ENCODE data around the gene RAB3GAP1.

Gene RAB3GAP1

DNA sequence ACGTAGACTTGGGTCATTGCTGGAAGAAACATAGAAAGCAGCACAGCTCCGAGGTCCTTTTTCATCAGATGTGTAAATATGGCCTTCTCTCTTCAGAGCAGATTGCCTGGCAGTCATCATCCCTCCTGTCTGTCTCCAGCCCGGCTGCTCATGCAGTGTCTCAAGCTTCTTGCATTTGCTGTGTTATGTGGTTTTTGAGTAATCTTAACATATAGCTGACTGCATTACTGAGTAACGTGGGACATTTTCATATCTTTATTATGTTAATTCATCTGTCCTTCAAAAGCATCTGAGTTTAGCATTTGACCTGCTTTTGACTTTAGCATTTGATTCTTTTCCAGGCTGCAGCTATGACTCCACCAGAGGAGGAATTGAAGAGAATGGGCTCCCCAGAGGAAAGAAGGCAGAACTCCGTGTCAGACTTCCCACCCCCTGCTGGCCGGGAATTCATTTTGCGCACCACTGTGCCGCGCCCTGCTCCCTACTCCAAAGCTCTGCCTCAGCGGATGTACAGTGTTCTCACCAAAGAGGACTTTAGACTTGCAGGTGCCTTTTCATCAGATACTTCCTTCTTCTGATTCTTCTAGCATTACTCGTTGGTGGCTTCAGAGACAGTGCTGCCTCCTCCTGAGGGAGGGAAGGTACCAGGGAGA lies 116.2 kb downstream of the RAB3GAP1 start:
- DNase-seq, result no peak

GRCh38 chr2:135169900-135170753 lies 118.0 kb downstream of the RAB3GAP1 start:
- no peak for DNase-seq

GRCh38 chr2:135174049-135174809 lies 122.1 kb downstream of the RAB3GAP1 start:
- no peak for DNase-seq

DNA sequence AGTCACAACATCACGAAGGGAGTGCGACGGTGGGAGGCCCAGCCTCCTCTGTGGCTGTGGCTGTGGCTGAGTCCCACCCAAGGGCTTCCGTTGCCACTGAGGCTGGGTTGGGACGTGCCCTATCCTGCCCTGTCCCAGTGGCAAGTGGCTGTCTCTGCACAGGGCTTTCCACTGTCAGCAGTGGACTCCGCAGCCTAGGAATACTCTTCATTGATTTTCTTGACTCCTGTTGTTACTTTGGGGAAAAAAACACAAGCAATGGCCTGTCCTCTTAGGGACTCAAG lies 122.7 kb downstream of the RAB3GAP1 start:
- no peak for DNase-seq

GRCh38 chr2:135175177-135175576 lies 123.1 kb downstream of the RAB3GAP1 start:
- DNase-seq, result no peak

GRCh38 chr2:135179689-135180088 lies 127.6 kb downstream of the RAB3GAP1 start:
- no peak for DNase-seq

DNA sequence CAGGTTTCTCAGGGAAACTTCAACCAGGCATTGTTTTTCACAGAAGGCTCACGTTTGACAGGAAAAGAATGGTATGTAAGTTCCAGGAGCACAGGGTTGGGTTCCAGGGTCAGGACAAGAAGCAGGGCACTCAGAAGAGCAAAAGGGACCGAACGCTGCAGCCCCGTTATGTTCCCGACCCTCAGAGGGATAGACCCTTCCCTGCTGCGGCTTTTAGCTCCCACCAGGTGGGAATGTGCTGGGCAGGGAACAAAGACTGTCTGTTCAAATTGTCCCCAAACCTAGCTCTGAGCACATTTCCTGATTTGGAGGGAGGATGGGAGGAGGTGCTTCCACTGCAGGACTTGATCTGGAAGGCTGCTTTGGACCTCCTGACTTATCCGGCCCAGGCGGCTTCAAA lies 130.1 kb downstream of the RAB3GAP1 start:
- no peak for DNase-seq

- DNase-seq, result no peak
Observed at GRCh38 chr2:135182601-135183000, 130.5 kb downstream of the RAB3GAP1 start.

DNA sequence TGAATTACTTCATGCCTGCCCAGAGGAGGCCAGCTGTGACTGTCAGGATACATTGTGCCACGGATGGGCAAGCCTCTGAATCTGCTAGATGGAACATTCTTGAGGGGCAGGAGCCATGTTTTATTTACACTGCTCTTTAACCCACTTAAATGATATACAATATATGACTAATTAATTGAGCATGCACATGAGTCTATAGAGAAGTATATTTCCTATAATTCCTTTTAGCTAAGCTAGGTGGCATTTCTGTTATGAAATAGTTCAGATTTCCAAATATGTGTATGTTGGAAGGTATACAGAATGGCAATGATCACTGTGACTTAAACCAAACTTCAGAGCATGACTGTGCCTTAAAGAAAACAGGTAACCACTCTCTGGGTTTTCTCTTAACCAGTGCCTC lies 131.7 kb downstream of the RAB3GAP1 start:
- DNase-seq, result no peak

GRCh38 chr2:135186054-135186453 lies 134.0 kb downstream of the RAB3GAP1 start:
- no peak for DNase-seq

DNA sequence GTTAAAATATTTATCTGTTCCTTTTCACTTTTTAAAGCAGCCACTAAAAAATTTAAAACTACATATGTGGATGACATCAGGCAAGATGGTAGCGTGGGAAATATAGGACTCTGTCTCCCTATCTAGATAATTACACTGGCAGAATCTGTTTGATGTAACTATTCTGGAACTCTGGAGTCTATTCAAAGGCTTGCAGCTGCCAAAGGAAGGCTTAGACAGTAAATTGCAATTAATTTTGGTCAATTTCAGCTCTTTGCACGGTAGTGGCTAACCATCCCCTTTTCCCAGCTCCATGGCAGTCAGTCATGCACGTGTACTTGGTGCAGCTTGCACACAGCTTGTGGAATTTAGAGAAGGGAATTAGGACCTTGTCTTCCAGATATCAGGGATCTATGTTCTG lies 135.2 kb downstream of the RAB3GAP1 start:
- DNase-seq, result no peak

DNA sequence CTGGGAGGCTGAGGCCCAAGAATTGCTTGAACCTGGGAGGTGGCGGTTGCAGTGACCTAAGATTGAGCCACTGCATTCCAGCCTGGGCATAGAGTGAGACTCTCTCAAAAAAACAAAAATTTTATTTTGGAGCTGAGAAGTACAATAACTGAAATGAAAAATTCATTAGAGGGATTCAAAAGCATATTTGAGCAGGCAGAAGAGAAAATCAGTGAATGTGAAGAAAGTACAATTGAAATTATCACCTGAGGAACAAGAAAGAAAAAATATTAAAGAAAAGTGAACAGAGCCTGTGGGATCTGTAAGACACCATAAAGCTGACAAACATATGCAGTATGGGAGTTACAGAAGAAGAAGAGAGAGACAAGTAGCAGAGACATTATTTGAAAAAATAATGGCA lies 137.1 kb downstream of the RAB3GAP1 start:
- no peak for DNase-seq

GRCh38 chr2:135190799-135191198 lies 138.7 kb downstream of the RAB3GAP1 start:
- DNase-seq, result no peak

GRCh38 chr2:135198481-135198880 lies 146.4 kb downstream of the RAB3GAP1 start:
- no peak for DNase-seq

DNA sequence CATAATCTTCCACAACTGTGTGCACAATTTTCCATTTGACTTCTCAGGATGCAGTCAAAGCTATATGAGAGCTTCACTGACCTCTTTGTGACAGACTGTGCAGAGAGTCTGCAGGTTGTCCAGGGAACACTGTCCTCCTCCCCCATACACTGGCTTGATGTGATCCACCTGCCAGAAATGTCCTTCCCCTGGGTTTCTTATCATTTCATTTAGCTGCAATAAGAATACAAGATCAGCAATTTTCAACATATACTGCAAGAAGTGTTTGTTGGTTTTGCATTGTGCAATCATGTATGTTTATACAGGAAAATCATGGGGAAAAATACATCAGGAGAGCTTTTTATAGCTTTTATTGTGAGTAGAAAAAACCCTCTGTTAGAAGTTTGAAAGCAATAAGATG lies 150.7 kb downstream of the RAB3GAP1 start:
- no peak for DNase-seq

- DNase-seq, result no peak
Observed at GRCh38 chr2:135203944-135204343, 151.9 kb downstream of the RAB3GAP1 start.

DNA sequence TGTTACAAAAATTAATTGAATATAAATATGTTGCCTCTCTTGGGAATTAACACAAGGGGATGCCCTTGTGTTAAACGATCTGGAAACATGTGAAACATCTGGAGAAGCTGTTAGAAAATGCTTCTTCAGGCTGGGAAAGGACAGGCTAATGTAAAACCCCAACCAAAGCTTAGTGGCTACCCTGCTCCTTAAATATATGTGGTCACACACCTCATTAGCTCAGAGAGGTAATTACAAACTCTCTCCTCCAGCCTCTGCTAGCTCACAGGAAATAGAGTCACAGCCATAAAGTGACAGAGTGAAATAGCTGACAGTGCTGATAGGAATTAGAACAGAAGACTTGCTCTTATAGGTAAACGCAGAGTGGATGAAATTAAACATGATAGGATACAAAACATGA lies 155.9 kb downstream of the RAB3GAP1 start:
- no peak for DNase-seq

GRCh38 chr2:135212757-135213156 lies 160.7 kb downstream of the RAB3GAP1 start:
- DNase-seq, result no peak

DNA sequence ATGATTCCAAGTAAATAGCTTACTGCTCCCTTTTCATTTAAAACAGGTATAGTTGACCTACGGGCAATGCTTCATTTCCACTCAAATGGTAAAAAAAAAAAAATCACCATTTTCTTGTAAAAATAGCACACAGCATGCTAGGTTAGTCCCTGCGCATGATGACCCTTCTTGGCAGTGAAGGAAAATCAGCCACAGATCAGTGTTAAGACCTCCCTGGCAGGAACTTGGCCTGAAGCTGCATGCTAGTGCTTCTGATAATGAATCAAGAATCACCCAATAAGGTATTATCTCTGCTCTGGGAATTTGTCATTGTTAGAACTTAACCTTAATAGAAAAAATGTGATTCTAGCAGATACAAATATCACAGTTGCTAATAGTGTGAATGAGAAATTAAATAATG lies 166.3 kb downstream of the RAB3GAP1 start:
- no peak for DNase-seq

GRCh38 chr2:135219226-135219625 lies 167.1 kb downstream of the RAB3GAP1 start:
- no peak for DNase-seq
